ENCODE data around the gene LYRM4. TPM values are rescaled to one million over a fixed set of nuclear protein-coding genes. Genes with fewer than 3 reads are reported as not detected.

Gene LYRM4
- polyA plus RNA-seq, 1 donor from 2014 or later: 29.3 TPM

DNA sequence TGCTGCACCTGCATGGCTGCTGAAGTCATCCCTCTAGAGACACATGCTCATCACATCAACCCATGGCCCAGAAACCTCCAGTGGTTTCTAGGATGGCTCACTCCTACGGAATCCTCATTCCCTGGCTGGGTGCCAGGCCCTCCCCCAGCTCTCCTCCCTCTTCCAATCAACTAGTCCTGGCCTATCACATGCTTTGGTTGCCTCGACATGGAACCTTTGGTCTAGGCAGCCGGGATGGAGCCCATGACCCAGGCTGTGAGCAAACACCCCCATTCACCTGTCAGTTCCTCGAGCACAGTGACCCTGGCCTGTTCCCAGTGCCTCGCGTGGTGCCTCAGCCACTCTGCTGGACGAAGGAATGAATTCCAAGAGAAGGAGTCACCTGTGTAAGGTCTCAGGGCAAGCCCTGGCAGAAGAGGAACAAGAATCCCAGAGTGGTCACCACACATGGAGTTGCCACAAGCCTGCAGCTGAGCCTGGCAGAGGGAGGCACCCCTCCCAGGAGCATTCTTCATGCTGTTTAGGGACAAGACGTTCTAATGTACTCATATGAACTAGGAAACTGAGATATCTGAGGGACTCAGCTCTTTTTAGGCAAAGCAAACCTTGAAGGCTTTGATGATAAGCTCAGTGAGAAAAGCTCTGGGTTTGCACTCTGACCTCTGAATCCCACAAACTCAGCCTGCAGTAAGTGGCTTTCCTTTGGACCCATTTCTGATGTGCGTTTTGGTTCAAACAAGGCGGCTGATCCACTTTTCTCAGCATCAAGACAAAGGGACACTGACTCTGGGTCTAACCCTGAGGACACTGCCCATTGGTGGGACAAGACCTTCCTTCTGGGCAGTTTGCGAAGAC, 135.4 kb downstream of the LYRM4 start:
- Histone ChIP-seq H3K36me3 (ENCODE audit: insufficient read depth, low read length) (no peaks in the 10 kb centered on the region), H3K9me3 (ENCODE audit: low read length) (no peaks in the 10 kb centered on the region), H3K4me3 (ENCODE audit: low read length) (no peak overlapping the region), H3F3A (ENCODE audit: insufficient read depth, low read length, poor library complexity, severe bottlenecking) (no peaks in the 10 kb centered on the region), H3K4me2 (ENCODE audit: low read length) (no peak overlapping the region), H2AFZ (ENCODE audit: low read depth, low read length) (no peak overlapping the region), H3K9ac (ENCODE audit: low read length) (no peak overlapping the region), H3K79me2 (replicated peaks; ENCODE audit: insufficient read depth, low read length) (no peaks in the 10 kb centered on the region), H3K27ac (ENCODE audit: low read length) (no peak overlapping the region), H3K9me2 (ENCODE audit: insufficient read depth, low read length) (no peaks in the 10 kb centered on the region), H4K20me1 (ENCODE audit: insufficient read depth) (no peaks in the 10 kb centered on the region), H3K27me3 (ENCODE audit: insufficient read depth, low read depth, low read length) (no peaks in the 10 kb centered on the region)
- TF ChIP-seq EZH2 (IDR thresholded peaks at IDR 0.05; ENCODE audit: borderline replicate concordance, insufficient read depth, low read length, poor library complexity, severe bottlenecking) (no peak), POLR2AphosphoS5 (IDR thresholded peaks at IDR 0.05) (no peak), SMC3 (conservative IDR thresholded peaks at IDR 0.05; ENCODE audit: poor library complexity) (no peak), TAF1 (IDR thresholded peaks at IDR 0.05; ENCODE audit: low read depth) (no peak), RAD21 (conservative IDR thresholded peaks at IDR 0.05) (no peak), EP300 (conservative IDR thresholded peaks at IDR 0.05; ENCODE audit: poor library complexity, severe bottlenecking) (no peak), MXI1 (conservative IDR thresholded peaks at IDR 0.05; ENCODE audit: poor library complexity, severe bottlenecking) (no peak)
- TF ChIP-seq, protein P1, sequence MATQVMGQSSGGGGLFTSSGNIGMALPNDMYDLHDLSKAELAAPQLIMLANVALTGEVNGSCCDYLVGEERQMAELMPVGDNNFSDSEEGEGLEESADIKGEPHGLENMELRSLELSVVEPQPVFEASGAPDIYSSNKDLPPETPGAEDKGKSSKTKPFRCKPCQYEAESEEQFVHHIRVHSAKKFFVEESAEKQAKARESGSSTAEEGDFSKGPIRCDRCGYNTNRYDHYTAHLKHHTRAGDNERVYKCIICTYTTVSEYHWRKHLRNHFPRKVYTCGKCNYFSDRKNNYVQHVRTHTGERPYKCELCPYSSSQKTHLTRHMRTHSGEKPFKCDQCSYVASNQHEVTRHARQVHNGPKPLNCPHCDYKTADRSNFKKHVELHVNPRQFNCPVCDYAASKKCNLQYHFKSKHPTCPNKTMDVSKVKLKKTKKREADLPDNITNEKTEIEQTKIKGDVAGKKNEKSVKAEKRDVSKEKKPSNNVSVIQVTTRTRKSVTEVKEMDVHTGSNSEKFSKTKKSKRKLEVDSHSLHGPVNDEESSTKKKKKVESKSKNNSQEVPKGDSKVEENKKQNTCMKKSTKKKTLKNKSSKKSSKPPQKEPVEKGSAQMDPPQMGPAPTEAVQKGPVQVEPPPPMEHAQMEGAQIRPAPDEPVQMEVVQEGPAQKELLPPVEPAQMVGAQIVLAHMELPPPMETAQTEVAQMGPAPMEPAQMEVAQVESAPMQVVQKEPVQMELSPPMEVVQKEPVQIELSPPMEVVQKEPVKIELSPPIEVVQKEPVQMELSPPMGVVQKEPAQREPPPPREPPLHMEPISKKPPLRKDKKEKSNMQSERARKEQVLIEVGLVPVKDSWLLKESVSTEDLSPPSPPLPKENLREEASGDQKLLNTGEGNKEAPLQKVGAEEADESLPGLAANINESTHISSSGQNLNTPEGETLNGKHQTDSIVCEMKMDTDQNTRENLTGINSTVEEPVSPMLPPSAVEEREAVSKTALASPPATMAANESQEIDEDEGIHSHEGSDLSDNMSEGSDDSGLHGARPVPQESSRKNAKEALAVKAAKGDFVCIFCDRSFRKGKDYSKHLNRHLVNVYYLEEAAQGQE (IDR thresholded peaks at IDR 0.05; ENCODE audit: borderline replicate concordance): no peak
- TF ChIP-seq, protein P2, sequence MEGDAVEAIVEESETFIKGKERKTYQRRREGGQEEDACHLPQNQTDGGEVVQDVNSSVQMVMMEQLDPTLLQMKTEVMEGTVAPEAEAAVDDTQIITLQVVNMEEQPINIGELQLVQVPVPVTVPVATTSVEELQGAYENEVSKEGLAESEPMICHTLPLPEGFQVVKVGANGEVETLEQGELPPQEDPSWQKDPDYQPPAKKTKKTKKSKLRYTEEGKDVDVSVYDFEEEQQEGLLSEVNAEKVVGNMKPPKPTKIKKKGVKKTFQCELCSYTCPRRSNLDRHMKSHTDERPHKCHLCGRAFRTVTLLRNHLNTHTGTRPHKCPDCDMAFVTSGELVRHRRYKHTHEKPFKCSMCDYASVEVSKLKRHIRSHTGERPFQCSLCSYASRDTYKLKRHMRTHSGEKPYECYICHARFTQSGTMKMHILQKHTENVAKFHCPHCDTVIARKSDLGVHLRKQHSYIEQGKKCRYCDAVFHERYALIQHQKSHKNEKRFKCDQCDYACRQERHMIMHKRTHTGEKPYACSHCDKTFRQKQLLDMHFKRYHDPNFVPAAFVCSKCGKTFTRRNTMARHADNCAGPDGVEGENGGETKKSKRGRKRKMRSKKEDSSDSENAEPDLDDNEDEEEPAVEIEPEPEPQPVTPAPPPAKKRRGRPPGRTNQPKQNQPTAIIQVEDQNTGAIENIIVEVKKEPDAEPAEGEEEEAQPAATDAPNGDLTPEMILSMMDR (IDR thresholded peaks at IDR 0.05; ENCODE audit: poor library complexity, severe bottlenecking): no peak

DNA sequence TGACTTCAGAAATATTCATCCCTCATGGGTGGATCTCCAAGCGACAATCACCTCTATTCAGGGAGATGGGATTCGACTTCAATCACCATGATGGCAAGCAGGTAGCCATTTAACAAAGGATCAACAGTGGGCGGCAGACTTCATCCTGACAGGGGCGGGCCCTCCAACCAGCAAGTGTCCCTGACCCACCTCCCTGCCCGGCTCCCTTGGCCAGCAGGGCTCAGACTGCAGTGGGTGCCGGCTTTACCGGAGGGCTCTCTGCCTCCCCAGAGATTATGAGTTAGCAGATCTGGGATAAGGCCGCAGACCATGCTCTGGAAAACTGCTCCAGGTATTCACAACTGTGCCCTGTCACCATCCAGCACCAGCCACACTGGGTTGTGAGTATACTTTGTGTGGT, 136.2 kb downstream of the LYRM4 start:
- TF ChIP-seq TAF1 (IDR thresholded peaks at IDR 0.05; ENCODE audit: low read depth) (no peak), RAD21 (conservative IDR thresholded peaks at IDR 0.05) (no peak), POLR2AphosphoS5 (IDR thresholded peaks at IDR 0.05) (no peak), EP300 (conservative IDR thresholded peaks at IDR 0.05; ENCODE audit: poor library complexity, severe bottlenecking) (no peak), MXI1 (conservative IDR thresholded peaks at IDR 0.05; ENCODE audit: poor library complexity, severe bottlenecking) (no peak), EZH2 (IDR thresholded peaks at IDR 0.05; ENCODE audit: borderline replicate concordance, insufficient read depth, low read length, poor library complexity, severe bottlenecking) (no peak), SMC3 (conservative IDR thresholded peaks at IDR 0.05; ENCODE audit: poor library complexity) (no peak)
- TF ChIP-seq, protein P1 (IDR thresholded peaks at IDR 0.05; ENCODE audit: borderline replicate concordance): no peak
- TF ChIP-seq, protein P2 (IDR thresholded peaks at IDR 0.05; ENCODE audit: poor library complexity, severe bottlenecking): no peak
- Histone ChIP-seq H3K79me2 (replicated peaks; ENCODE audit: insufficient read depth, low read length) (no peaks in the 10 kb centered on the region), H3K27me3 (ENCODE audit: insufficient read depth, low read depth, low read length) (no peaks in the 10 kb centered on the region), H2AFZ (ENCODE audit: low read depth, low read length) (no peak overlapping the region), H3K9me3 (ENCODE audit: low read length) (no peaks in the 10 kb centered on the region), H3K4me2 (ENCODE audit: low read length) (no peak overlapping the region), H3K9me2 (ENCODE audit: insufficient read depth, low read length) (no peaks in the 10 kb centered on the region), H3K9ac (ENCODE audit: low read length) (no peak overlapping the region), H3K27ac (ENCODE audit: low read length) (no peak overlapping the region), H3K4me3 (ENCODE audit: low read length) (no peak overlapping the region), H3F3A (ENCODE audit: insufficient read depth, low read length, poor library complexity, severe bottlenecking) (no peaks in the 10 kb centered on the region), H4K20me1 (ENCODE audit: insufficient read depth) (no peaks in the 10 kb centered on the region), H3K36me3 (ENCODE audit: insufficient read depth, low read length) (no peaks in the 10 kb centered on the region)

Measured in neural cell (in vitro differentiated cells).